Measurements from ENCODE around the gene CMC2.

The CMC2 gene

DNA sequence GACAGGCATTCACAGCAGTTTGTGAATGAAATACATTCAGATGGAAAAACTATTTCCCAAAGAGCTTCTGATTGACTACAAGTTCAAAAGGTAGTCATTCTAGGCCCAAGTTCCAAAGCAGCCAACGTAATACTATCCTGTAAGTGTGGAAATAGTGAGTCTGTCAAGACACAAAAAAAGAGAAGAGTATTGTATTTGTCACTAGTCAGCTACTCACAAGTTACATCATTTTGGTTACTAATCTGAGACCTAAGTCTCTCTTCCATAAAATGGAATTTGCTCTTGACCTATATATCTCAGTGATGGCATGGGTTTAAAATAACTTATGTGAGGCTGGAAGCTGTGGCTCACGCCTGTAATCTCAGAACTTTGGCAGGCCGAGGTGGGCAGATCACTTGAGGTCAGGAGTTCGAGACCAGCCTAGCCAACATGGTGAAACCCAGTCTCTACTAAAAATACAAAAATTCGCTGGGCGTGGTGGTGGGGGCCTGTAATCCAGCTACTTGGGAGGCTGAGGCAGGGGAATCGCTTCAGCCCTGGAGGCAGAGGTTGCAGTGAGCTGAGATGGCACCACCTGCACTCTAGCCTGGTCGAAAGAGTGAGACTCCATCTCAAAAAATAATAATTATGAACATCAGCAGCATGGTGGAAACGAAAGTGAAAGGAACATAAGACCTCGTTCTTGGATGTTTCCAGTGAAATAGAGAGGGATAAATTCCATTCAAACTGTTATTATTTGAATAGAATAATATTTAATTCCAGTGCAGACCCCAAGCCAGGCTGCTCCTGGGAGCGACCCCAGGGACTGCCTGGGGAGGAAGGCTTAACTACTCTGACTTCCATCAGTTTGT, 2.9 kb downstream of the CMC2 start:
- H3K4me3 ChIP-seq (ENCODE audit: low read depth, low read length): no peak overlapping the region

DNA sequence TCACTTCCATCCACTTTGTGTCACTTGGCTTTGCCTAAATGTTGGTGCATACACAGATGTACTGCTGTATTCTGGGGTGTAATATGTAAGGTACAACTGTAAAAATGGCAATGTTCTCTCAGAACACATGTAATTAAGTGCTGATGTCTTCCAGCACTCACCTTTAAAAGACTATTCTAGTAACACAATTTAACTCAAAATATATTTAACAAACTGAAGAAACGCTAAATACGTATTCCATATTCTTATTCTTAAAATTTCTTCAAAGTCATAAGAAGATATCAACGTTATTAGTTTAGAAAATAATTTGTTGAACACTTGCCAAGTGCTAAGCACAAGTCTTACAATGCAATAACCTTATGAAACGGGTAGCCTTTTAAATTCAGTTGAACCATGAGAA, 3.6 kb downstream of the CMC2 start:
- H3K4me3 ChIP-seq (ENCODE audit: low read depth, low read length): no peak overlapping the region

DNA sequence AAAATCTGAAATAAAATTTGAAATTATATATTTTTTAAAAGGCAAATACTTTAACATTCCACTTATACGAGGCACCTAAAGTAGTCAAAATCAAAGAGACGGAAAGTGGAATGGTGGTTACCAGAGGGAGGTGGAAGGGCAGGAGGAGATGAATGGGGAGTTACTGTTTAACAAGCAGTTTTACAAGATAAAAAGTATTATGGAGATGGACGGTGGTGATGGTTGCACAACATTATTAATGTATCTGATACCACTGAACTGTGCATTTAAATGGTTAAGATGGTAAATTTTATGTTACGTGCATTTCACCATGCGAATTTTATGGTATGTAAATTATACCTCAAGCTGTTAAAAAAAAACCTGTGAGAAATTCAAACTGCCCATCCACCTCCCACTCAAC, 5.4 kb downstream of the CMC2 start:
- H3K4me3 ChIP-seq (ENCODE audit: low read depth, low read length): no peak overlapping the region

DNA sequence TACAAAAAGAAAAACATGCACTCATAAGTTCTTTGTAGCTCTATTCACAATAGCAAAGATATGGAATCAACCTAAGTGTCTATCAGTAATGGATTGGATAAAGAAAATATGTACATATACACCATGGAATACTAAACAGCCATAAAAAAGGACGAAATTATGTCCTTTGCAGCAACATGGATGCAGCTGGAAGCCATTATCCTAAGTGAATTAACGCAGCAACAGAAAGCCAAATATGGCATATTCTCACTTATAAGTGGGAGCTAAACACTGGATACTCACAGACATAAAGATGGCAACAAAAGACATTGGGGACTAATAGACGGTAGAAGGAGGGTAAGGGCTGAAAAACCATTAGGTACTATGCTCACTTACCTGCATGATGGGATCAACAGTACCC, 5.8 kb downstream of the CMC2 start:
- no peak overlapping the region for H3K4me3 ChIP-seq (ENCODE audit: low read depth, low read length)

DNA sequence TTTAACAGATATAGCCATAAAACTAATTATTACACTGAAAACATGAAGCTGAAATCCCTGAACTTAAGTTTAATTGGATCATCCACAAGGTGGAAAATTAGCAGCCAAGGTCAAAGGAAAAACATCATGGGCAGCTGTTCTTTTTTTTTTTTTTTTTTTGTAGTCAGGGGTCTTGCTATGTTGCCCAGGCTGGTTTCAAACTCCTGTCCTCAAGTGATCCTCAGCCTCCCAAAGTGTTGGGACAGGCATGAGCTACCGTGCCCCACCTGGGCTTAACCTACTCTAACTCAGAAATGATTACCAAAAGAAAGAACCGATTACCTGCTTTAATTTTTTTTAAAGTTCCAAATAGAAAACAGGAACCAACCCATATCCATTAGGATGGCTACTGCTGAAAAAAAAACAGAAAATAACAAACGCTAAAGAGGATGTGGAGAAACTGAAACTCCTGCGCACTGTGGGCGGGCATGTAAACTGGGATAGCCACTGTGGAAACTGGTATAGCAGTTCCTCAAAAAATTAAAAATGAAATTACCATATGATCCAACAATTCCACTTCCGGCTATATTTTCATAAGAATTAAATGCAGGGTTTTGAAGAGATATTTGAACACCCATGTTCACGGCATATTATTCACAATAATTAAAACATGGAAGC, 8.6 kb downstream of the CMC2 start:
- H3K4me3 ChIP-seq (ENCODE audit: low read depth, low read length): no peak overlapping the region

DNA sequence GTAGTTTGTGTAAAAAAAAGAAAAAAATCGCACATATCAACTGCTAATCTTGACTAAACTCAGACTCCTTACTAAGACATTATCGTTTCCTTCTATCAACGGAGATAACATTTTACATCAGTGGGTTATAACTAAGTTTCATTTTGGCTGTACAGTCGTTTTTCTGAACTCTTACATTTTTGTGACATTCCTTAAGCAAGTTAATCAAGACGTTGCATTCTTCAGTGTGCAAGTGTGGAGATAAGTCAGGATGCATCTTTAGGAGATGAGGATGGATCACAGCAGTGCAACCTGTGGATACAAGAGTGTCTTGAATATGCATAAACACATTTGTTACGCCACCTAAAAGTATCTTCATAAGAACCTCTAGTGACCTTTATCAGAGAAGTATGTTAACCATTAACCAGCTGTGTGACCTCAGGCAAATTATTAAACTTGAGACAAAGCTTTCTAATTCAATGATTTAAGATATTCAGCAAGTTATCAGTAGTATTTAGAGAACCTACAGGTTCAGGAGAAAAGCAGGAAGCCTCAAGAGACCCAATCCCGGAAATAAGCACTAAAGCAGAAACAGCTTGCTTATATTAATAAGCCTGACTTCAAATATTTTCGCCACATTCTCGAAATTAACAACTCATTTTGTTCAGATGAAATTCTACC, 9.4 kb downstream of the CMC2 start:
- no peak overlapping the region for H3K4me3 ChIP-seq (ENCODE audit: low read depth, low read length)

DNA sequence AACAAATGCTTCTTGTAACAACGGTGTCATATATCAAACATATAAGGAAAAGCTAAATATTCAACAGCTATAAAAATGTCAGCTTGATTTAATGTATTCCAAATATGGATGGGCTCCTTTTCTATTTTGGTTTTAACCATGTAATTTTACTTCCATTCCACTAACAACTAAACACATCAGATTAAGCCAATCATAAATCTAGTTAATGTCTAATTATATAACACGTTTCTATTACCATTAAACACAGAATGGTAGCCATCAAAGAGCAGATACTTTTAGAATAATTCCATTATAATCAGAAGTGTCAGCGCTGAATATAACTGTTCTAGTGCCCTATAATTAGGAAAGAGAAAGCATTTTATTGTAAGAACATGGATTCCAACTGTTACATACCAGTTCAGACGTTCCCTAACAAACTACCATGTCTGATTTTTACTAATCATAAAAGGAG, 10.0 kb downstream of the CMC2 start:
- no peak overlapping the region for H3K4me3 ChIP-seq (ENCODE audit: low read depth, low read length)

DNA sequence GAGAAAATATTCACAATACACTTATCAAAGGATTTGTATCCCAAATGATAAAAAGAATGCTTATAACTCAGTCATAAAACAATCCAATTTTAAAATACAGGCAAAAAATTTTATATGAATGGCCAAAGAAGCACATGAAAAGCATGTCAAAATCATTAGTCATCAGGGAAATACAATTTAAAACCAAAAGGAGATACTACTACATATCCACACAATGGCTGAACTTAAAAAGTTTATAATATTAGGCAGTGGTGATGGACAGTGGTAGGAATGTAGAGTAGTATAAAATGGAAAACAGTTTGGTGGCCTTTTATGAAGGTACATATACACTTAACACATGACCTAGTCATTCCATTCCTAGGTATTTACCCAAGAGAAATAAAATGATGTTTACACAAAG, 12.2 kb downstream of the CMC2 start:
- H3K4me3 ChIP-seq (ENCODE audit: low read depth, low read length): no peak overlapping the region

DNA sequence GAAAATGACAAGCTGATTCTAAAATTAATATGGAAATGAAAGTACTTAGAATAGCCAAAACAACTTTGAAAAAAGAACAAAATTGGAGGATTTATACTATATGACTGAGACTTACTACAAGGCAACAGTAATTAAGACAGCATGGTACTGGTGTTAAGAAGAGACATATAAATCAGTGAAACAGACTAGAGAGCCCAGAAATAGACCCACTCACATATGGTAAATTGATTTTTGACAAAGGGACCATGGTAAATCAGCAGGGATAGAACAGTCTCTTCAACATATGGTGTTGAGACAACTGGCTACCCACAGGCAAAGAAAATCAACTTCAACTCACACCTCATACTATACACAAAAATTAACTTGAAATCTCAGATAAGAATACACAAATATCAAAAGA, 12.9 kb downstream of the CMC2 start:
- no peak overlapping the region for H3K4me3 ChIP-seq (ENCODE audit: low read depth, low read length)

DNA sequence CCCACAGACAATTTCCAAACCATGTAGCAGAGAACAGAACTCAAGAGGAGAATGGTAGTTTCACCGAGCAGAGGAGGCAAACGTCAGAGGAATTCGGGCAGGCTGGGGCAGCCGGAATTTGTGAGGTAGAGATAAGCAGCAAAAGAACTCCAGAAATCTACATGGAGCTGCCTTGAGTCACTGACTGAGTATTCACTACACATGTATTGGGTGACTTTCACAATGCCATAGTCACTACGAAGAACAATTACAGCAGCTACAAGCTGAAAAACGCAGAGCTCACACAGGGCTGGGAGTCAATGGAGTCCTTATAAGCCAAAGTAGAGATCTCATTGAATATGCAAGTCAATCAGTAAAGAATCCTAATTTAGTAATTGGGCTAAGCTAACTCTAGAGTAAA, 13.4 kb downstream of the CMC2 start:
- H3K4me3 ChIP-seq (ENCODE audit: low read depth, low read length): no peak overlapping the region

DNA sequence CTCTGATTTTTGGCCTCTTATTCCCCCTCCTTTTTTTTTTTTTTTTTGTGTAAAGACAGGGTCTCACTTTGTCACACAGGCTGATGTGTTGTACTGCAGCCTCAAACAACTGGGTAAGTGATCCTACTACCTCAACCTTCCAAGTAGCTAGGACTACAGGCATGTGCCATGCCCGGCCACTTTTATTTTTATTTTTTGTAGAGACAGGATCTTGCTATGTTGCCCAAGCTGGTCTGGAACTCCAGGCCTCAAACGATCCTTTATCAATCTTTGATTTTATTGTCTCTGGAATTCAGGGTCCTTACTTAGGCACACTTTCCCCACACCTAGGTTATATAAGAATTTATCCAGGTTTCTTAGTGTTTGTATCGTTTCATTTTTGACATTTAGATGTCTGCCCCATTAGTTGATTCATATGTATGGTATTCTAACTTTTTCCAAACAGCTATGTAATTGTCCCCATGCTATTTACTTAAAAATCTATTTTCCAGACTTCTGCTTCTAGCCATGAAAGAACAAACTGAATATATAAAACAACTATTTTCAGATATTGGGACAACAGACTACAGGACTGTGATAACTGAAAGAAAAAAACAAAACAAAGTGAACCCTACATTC, 13.9 kb downstream of the CMC2 start:
- no peak overlapping the region for H3K4me3 ChIP-seq (ENCODE audit: low read depth, low read length)

DNA sequence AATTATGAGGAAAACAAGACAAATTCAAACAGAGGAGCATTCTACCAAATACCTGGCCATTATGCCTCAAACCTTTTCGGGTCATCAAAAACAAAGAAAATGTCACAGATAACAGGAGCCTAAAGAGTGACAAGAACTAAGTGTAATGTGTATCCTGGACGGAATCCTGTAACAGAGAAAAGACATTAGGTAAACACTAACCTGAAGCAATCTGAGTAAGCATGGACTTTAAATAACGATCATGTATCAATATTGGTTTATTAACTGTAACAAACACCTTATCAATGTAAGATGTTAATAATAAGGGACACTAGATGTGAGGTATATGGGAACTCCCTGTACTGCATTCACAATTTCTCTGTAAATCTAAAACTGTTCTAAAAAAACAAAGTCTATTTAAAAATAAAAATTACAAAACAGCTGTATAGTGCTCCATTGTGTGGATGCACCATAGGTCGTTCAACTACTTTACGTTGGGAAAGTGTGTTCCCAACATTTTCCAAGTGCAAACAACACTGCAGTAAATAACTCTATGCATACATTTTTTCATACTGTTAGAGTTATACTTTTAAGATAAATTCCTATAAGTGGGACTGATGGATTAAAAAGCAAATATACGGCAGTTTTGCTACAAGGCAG, 14.8 kb downstream of the CMC2 start:
- H3K4me3 ChIP-seq (ENCODE audit: low read depth, low read length): no peak overlapping the region

DNA sequence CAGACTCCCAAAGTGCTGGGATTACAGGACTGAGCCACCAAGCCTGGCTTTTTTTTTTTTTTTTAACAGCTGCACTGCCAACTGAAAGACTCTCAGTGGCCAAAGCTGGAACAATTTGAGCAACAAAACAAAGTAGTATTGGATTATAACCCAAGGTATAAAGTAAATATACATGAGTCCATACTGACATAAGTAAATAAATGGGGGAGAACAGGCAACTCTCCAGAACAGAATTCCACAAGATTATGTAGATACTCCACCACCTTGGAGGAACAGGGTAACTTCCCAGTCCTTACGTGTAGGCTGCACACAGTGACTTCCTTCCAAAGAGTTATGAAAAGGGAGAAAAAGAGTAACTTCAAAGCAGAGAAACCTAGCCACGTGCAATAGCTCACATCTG, 15.7 kb downstream of the CMC2 start:
- H3K4me3 ChIP-seq (ENCODE audit: low read depth, low read length): no peak overlapping the region

DNA sequence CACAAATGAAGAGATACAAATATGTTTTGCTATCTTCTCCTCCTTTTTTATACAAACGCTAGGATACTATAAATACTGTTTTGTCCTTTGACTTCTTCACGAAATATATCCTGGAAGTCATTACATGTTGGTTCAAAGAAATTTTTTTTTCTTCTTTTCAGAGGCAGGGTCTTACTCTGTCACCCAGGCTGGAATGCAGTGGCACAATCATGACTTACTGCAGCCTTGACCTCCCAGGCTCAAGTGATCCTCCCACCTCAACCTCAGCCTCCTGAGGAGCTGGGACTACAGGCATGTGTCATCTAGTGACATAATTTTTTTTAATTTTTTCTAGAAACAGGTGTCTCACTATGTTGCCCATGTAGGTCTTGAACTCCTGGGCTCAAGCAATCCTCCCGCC, 16.1 kb downstream of the CMC2 start:
- no peak overlapping the region for H3K4me3 ChIP-seq (ENCODE audit: low read depth, low read length)

DNA sequence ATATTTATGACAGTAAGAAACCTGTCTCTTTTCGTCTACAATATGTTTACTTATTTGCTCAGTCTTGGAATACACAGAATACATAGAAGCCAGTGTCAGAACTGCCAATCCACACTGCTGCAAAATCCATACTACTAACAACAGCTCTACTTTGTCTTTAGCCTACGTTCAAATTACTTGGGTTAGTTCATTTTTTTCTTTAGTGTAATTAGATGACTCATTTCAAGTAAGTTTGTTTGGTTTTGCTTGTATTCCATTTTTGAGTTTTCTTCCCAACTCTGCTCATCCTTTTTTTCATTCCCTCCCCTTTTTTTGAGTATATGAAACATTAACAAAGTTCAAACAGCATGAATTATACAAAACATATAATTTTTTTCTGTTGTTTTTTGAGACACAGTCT, 16.9 kb downstream of the CMC2 start:
- no peak overlapping the region for H3K4me3 ChIP-seq (ENCODE audit: low read depth, low read length)

DNA sequence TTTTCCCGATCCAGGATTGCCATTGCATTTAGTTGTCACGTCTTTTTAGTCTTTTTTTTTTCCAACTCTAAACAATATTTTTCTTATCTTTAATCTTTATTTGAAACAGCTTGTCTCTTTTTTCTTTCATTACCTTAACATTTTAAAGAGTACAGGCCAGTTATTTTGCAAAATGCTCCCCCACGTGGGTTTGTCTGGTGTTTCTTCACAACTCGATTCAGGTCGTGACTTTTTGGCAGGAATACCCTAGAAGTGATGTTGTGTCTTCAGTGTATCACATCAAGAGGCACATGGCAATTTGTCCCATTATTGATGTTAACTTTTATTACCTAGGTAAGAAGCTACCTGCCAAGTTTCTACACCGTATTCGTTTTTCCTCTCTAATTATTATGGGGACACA, 17.9 kb downstream of the CMC2 start:
- no peak overlapping the region for H3K4me3 ChIP-seq (ENCODE audit: low read depth, low read length)

DNA sequence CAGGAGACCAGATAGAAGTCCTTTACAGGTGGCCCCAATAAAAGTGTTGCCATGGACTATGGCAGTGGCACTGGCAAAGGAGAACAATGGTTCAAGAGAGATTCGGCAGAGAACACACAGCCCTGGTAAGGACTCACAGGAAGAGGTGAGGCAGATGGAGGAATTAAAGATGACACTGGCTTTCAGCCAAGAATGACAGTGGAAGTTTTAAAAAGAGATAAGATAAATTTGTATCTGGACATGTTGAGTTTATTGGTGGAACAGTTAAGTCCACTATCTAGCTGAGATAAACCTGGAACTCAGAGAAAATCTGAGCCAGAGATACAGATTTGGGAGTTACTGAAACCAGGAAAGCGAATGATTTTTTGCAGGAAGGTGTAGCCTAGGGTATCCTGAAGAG, 20.1 kb downstream of the CMC2 start:
- no peak overlapping the region for H3K4me3 ChIP-seq (ENCODE audit: low read depth, low read length)

DNA sequence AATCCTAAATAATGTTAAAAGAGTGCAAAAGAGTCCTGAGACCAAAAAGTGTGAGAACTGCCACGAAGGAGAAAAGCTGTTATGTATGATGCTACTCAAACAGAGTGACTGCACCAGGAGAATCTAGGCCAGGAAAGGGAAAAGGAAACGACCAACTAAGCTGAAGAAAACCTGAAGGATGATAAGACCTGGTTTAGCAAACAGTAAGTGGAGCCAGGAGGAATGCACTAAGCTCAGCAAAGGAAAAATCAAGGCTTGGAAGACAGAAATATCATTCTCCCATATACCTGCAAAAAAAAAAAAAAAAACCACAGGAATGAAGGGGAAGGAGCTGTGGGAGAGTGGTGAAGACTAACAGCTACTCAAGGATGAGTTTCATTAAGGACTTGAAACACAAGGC, 21.1 kb downstream of the CMC2 start:
- H3K4me3 ChIP-seq (ENCODE audit: low read depth, low read length): no peak overlapping the region

DNA sequence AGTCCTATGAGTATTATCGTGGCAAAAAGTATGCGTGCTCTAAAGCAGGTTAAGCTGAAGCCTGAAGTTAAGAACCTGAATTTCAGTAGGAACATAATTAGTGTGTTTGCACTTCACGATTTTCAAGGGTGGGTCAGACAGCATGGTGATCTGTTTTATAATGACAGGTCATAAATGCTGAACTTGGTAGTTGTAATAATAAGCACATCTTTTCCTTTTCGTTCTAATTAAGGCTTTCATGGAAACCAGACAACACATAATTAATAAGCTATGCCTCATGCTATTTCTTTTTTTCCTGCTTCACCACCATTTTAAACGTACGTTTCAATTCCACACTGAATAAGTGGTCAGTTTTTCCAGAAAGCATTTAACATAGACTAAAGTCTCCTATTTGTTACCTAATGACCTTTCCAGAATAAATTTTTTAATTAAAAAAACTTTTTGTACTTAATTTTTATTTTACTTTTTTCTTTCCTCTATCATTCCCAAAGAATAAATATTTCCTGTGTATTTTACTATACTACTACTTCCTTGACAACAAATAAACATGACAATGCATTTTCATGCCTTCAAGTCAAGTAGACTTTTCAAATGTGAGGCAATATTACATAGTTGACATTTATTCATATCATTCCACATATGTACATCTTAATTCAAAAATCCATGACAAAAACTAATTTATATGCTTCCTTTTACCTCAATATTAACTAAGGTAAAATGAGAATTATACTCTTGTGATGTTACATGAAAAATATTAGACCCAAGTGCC, 22.4 kb downstream of the CMC2 start:
- no peak overlapping the region for H3K4me3 ChIP-seq (ENCODE audit: low read depth, low read length)

DNA sequence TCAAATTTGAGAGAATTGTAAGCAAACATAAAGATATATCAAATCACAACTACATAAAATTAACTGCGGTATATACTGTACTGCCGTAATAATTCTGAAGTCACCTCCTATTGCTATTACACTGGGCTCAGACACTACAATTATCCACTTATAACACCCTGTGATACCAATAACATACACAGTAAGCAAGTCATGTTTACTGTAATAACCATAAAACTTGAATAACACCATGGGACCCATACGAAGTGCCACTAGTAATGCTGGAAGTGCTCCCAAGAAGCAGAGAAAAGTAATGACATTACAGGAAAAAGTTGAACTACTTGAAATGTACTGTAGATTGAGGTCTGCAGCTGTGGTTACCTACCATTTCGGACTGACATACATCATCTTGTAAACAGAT, 24.0 kb downstream of the CMC2 start:
- H3K4me3 ChIP-seq (ENCODE audit: low read depth, low read length): no peak overlapping the region

Data from iPS-11a (cell line).